Ovary (tissue), 3 donors: ENCODE measurements around the gene ZNF638.

Source experiments
- CTCF ChIP-seq, 3 donors: fragments of 450-650 bp in 2 of 3; fragments of 200-600 bp in 1 of 3; IDR thresholded peaks; one replicate each; pipeline versions ENCODE4 v1.5.1 to v1.8.0; 2016 to 2022; ENCODE audit warnings: antibody characterized with exemption in 3 of 3, mild to moderate bottlenecking in 1 of 3
- POLR2A ChIP-seq: fragments of 450-650 bp; IDR thresholded peaks from one replicate; pipeline ENCODE4 v1.6.1; 2017; ENCODE audit warnings: antibody characterized with exemption, mild to moderate bottlenecking, moderate library complexity
- donor health status: DM: no; HTN: no; CAD: no.

- TF ChIP-seq CTCF (IDR thresholded peaks at IDR 0.05) (no peak), POLR2A (no peak)
These were observed 122.8 kb downstream of the ZNF638 start for GRCh38 chr2:71454221-71455010.
